ENCODE measurements around the gene SLC10A7. TPM values are rescaled to one million over a fixed set of nuclear protein-coding genes. Genes with fewer than 3 reads are reported as not detected.

Gene SLC10A7
- total and polyA plus RNA-seq, 2 donors from 2014 or later = 1.9 to 15.1 TPM

GRCh38 chr4:146485968-146486367 lies 35.8 kb downstream of the SLC10A7 start:
- intact Hi-C loops (cut with DNase I) = no loop called here

DNA sequence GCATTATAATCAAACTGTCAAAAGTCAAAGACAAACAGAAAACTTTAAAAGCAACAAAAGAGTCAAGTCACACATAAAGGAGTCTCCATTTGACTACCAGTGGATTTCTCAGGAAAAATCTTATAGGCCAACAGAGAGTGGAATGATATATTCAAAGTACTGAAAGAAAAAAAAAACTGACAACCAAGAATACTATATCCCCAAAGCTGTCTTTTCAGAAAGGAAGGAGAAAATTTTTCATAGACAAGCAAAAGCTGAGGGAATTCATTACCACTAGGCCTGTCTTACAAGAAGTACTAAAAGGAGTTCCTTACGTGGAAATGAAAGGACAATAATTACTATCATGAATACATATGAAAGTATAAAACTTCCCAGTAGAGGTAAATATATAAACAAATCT lies 39.0 kb downstream of the SLC10A7 start:
- H3K9ac ChIP-seq (ENCODE audit: low read length in 3 of 3) = no peak overlapping the region
- H3K9me3 ChIP-seq (ENCODE audit: control insufficient read depth in 2 of 3, insufficient read depth in 1 of 3, low read length in 3 of 3) = peaks cover 0 to 10% (median 0%) of the 10 kb centered on the region in 3 donors
- no peaks in the 10 kb centered on the region for H3K27me3 ChIP-seq (ENCODE audit: control insufficient read depth, insufficient read depth, low read length)
- TF ChIP-seq CTCF (IDR thresholded peaks at IDR 0.05; ENCODE audit: borderline replicate concordance, extremely low read depth, insufficient read depth) = no peak
- no peaks in the 10 kb centered on the region for H3K36me3 ChIP-seq (ENCODE audit: control insufficient read depth in 2 of 3, insufficient read depth in 3 of 3, low read length in 3 of 3)
- no peaks in the 10 kb centered on the region for H3K4me1 ChIP-seq (ENCODE audit: control insufficient read depth in 2 of 3, insufficient read depth in 2 of 3, low read depth in 1 of 3, low read length in 3 of 3)
- DNase-seq (no peak), FAIRE-seq (no peak)
- intact Hi-C loops (cut with DNase I) = no loop called here
- H3K4me3 ChIP-seq (ENCODE audit: low read length in 3 of 3) = no peak overlapping the region
- no peak overlapping the region for H3K27ac ChIP-seq (ENCODE audit: low read depth in 2 of 2, low read length in 2 of 2)

More at GRCh38 chr4:146485968-146486367, 35.8 kb downstream of the SLC10A7 start:
- no peaks in the 10 kb centered on the region for H3K4me1 ChIP-seq (ENCODE audit: control insufficient read depth in 2 of 3, insufficient read depth in 2 of 3, low read depth in 1 of 3, low read length in 3 of 3)
- no peak overlapping the region for H3K9ac ChIP-seq (ENCODE audit: low read length in 3 of 3)
- no peak overlapping the region for H3K27ac ChIP-seq (ENCODE audit: low read depth in 2 of 2, low read length in 2 of 2)
- DNase-seq (no peak), FAIRE-seq (peak; percentile 45)
- TF ChIP-seq CTCF (IDR thresholded peaks at IDR 0.05; ENCODE audit: borderline replicate concordance, extremely low read depth, insufficient read depth) = no peak
- H3K9me3 ChIP-seq (ENCODE audit: control insufficient read depth in 2 of 3, insufficient read depth in 1 of 3, low read length in 3 of 3) = peaks cover 0 to 10% (median 0%) of the 10 kb centered on the region in 3 donors
- H3K27me3 ChIP-seq (ENCODE audit: control insufficient read depth, insufficient read depth, low read length) = no peaks in the 10 kb centered on the region
- no peak overlapping the region for H3K4me3 ChIP-seq (ENCODE audit: low read length in 3 of 3)
- no peaks in the 10 kb centered on the region for H3K36me3 ChIP-seq (ENCODE audit: control insufficient read depth in 2 of 3, insufficient read depth in 3 of 3, low read length in 3 of 3)

DNA sequence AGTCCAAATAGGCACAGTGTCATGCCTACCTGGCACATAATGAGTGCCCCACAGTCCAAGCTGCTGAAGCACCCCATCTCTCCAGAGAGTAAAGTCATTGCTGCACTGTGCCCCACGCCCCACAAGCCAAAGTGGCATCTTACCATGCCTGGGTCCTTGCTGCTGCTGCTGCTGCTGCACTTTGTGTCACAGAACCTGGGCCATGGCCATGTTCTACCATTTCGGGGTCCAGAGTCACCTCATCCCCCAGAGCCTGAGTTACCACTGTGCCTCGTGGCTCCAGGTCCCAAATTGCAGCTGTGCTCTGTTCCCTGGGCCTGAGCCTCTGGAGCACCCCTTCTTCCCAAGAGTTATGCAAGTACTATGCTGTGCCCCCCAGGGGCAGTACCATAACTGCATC lies 40.5 kb downstream of the SLC10A7 start:
- H3K4me3 ChIP-seq (ENCODE audit: low read length in 3 of 3) = no peak overlapping the region
- TF ChIP-seq CTCF (IDR thresholded peaks at IDR 0.05; ENCODE audit: borderline replicate concordance, extremely low read depth, insufficient read depth) = no peak
- H3K9ac ChIP-seq (ENCODE audit: low read length in 3 of 3) = no peak overlapping the region
- no peak overlapping the region for H3K27ac ChIP-seq (ENCODE audit: low read depth in 2 of 2, low read length in 2 of 2)
- FAIRE-seq (no peak), DNase-seq (no peak)
- H3K27me3 ChIP-seq (ENCODE audit: control insufficient read depth, insufficient read depth, low read length) = no peaks in the 10 kb centered on the region
- intact Hi-C loops (cut with DNase I) = no loop called here
- peaks cover 0 to 10% (median 0%) of the 10 kb centered on the region in 3 donors for H3K9me3 ChIP-seq (ENCODE audit: control insufficient read depth in 2 of 3, insufficient read depth in 1 of 3, low read length in 3 of 3)
- no peaks in the 10 kb centered on the region for H3K36me3 ChIP-seq (ENCODE audit: control insufficient read depth in 2 of 3, insufficient read depth in 3 of 3, low read length in 3 of 3)
- H3K4me1 ChIP-seq (ENCODE audit: control insufficient read depth in 2 of 3, insufficient read depth in 2 of 3, low read depth in 1 of 3, low read length in 3 of 3) = no peaks in the 10 kb centered on the region

GRCh38 chr4:146478009-146478408 lies 43.7 kb downstream of the SLC10A7 start:
- Histone ChIP-seq H3K36me3 (ENCODE audit: control insufficient read depth in 2 of 3, insufficient read depth in 3 of 3, low read length in 3 of 3) (no peaks in the 10 kb centered on the region), H3K9ac (ENCODE audit: low read length in 3 of 3) (no peak overlapping the region), H3K27me3 (ENCODE audit: control insufficient read depth, insufficient read depth, low read length) (no peaks in the 10 kb centered on the region), H3K9me3 (ENCODE audit: control insufficient read depth in 2 of 3, insufficient read depth in 1 of 3, low read length in 3 of 3) (peaks cover 0 to 9% (median 0%) of the 10 kb centered on the region in 3 donors), H3K4me3 (ENCODE audit: low read length in 3 of 3) (no peak overlapping the region), H3K27ac (ENCODE audit: low read depth in 2 of 2, low read length in 2 of 2) (no peak overlapping the region), H3K4me1 (ENCODE audit: control insufficient read depth in 2 of 3, insufficient read depth in 2 of 3, low read depth in 1 of 3, low read length in 3 of 3) (no peaks in the 10 kb centered on the region)
- intact Hi-C loops (cut with DNase I) = no loop called here
- FAIRE-seq (no peak), DNase-seq (no peak)
- TF ChIP-seq CTCF (IDR thresholded peaks at IDR 0.05; ENCODE audit: borderline replicate concordance, extremely low read depth, insufficient read depth) = no peak
